OCI-LY7 (cell line): ENCODE results near the gene UCK1.

ENCODE experiments used
- EZH2phosphoT487 ChIP-seq: fragments of 200-600 bp; sonication (generic); IDR thresholded peaks from 2 replicates; pipeline ENCODE4 v1.6.1; 2018; ENCODE audit warnings: low read depth, borderline replicate concordance, mild to moderate bottlenecking, mixed run types, antibody characterized with exemption, low read length, moderate library complexity, mixed read lengths
- TF ChIP-seq, protein P1 (sequence below): fragments of 200-600 bp; sonication (generic); conservative IDR thresholded peaks from 2 replicates; pipeline ENCODE4 v1.5.1; 2014; ENCODE audit warnings: mild to moderate bottlenecking, antibody characterized with exemption, low read length, moderate library complexity, mixed read lengths

DNA sequence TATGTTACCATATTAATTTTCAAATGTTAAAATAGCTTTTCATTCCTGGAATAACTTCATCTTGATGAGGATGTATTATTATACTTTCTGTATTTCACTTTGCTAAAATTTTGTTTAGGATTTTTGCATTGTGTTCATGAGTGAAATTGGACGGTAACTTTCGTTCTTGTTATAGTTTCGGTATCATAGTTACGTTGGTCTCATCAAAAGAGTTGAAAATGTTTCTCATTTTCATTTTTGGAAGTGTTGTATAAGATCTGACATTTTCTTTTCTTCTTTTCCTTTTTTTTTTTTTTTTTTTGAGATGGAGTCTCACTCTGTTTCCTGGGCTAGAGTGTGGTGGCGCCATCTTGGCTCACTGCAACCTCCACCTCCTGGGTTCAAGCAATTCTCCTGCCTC, 34.3 kb upstream of the UCK1 start:
- TF ChIP-seq, protein P1, sequence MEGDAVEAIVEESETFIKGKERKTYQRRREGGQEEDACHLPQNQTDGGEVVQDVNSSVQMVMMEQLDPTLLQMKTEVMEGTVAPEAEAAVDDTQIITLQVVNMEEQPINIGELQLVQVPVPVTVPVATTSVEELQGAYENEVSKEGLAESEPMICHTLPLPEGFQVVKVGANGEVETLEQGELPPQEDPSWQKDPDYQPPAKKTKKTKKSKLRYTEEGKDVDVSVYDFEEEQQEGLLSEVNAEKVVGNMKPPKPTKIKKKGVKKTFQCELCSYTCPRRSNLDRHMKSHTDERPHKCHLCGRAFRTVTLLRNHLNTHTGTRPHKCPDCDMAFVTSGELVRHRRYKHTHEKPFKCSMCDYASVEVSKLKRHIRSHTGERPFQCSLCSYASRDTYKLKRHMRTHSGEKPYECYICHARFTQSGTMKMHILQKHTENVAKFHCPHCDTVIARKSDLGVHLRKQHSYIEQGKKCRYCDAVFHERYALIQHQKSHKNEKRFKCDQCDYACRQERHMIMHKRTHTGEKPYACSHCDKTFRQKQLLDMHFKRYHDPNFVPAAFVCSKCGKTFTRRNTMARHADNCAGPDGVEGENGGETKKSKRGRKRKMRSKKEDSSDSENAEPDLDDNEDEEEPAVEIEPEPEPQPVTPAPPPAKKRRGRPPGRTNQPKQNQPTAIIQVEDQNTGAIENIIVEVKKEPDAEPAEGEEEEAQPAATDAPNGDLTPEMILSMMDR, result no peak
- TF ChIP-seq EZH2phosphoT487, result no peak
